ENCODE results near the gene MRPS9.

- TF ChIP-seq NFYB (CRISPR knock-in tag; IDR thresholded peaks at IDR 0.05) = no peak
- TF ChIP-seq ZNF768 (CRISPR knock-in tag; IDR thresholded peaks at IDR 0.05) = no peak
- no peak for TF ChIP-seq SETDB1 (CRISPR knock-in tag; IDR thresholded peaks at IDR 0.05; ENCODE audit: borderline replicate concordance)
- TF ChIP-seq POLR2AphosphoS5 (IDR thresholded peaks at IDR 0.05; ENCODE audit: low read depth, low read length) = no peak
- no peak for TF ChIP-seq ZNF441 (CRISPR knock-in tag; IDR thresholded peaks at IDR 0.05; ENCODE audit: borderline replicate concordance)
Observed at GRCh38 chr2:105087273-105087672, 49.4 kb downstream of the MRPS9 start.

Data from HepG2 (cell line).